K562 (cell line): ENCODE results near the gene CCSER1.

Source experiments
- E2F3 ChIP-seq: fragments of 250-450 bp; sonication (Bioruptor Pico); IDR thresholded peaks from 2 replicates; pipeline ENCODE4 v1.4.0; 2020; ENCODE audit warnings: mild to moderate bottlenecking
- IFI16 ChIP-seq: fragments of 250-450 bp; sonication (Bioruptor Pico); IDR thresholded peaks from 2 replicates; pipeline ENCODE4 v2.1.2; 2022; ENCODE audit warnings: mild to moderate bottlenecking, inconsistent platforms
- RAD21 ChIP-seq, 2 experiments: fragments of 250-450 bp in 1 of 2; fragments of 450-650 bp in 1 of 2; sonication (Bioruptor Pico) in 1 of 2; formaldehyde crosslinking in 1 of 2; IDR thresholded peaks in 1 of 2; conservative IDR thresholded peaks in 1 of 2; 2 replicates each; pipeline versions ENCODE4 v1.4.0 to v1.8.0; 2020 to 2022; ENCODE audit warnings: mild to moderate bottlenecking in 2 of 2, moderate library complexity in 1 of 2
- TF ChIP-seq, protein P1 (sequence below), 3 experiments: IDR thresholded peaks in 2 of 3; conservative IDR thresholded peaks in 1 of 3; 2 replicates each; pipeline ENCODE4 v1.5.1; 2011 to 2012; ENCODE audit warnings: low read length in 3 of 3, mild to moderate bottlenecking in 3 of 3, control low read depth in 2 of 3, improper control_type of control experiment in 1 of 3, inconsistent platforms in 1 of 3, low read depth in 1 of 3, mixed read lengths in 1 of 3, moderate library complexity in 1 of 3; ENCODE audit not compliant: insufficient read depth in 2 of 3

- no peak for TF ChIP-seq E2F3
- TF ChIP-seq IFI16: no peak
- no peak for TF ChIP-seq RAD21 (CRISPR knock-in tag; conservative IDR thresholded peaks at IDR 0.05 in 1 of 2, IDR thresholded peaks at IDR 0.05 in 1 of 2)
- TF ChIP-seq, protein P1, sequence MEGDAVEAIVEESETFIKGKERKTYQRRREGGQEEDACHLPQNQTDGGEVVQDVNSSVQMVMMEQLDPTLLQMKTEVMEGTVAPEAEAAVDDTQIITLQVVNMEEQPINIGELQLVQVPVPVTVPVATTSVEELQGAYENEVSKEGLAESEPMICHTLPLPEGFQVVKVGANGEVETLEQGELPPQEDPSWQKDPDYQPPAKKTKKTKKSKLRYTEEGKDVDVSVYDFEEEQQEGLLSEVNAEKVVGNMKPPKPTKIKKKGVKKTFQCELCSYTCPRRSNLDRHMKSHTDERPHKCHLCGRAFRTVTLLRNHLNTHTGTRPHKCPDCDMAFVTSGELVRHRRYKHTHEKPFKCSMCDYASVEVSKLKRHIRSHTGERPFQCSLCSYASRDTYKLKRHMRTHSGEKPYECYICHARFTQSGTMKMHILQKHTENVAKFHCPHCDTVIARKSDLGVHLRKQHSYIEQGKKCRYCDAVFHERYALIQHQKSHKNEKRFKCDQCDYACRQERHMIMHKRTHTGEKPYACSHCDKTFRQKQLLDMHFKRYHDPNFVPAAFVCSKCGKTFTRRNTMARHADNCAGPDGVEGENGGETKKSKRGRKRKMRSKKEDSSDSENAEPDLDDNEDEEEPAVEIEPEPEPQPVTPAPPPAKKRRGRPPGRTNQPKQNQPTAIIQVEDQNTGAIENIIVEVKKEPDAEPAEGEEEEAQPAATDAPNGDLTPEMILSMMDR (IDR thresholded peaks at IDR 0.05 in 2 of 3, conservative IDR thresholded peaks at IDR 0.05 in 1 of 3; ENCODE audit: insufficient read depth in 2 of 3, low read depth in 1 of 3, low read length in 3 of 3): no peak
Measured at GRCh38 chr4:90515191-90515590, 388.0 kb downstream of the CCSER1 start.
